Mammary epithelial cell (primary cell): Measurements from ENCODE around the gene ADGRB3.
"Not testable (repeated sequence)": the region's sequence is repeated elsewhere in the genome, so short reads cannot be mapped to it uniquely, and the experiment has no call there.

Experiments used
- EZH2 ChIP-seq: IDR thresholded peaks from 2 replicates; pipeline ENCODE4 v1.6.1; 2012; ENCODE audit warnings: low read length, inconsistent platforms, borderline replicate concordance
- TF ChIP-seq, protein P1 (sequence below), 2 donors: IDR thresholded peaks in 1 of 2; conservative IDR thresholded peaks in 1 of 2; 2 replicates each; pipeline ENCODE4 v1.5.1; 2011 to 2012; ENCODE audit warnings: inconsistent platforms in 2 of 2, low read length in 2 of 2, mild to moderate bottlenecking in 2 of 2, control low read depth in 1 of 2, low read depth in 1 of 2; ENCODE audit not compliant: insufficient read depth in 1 of 2; ENCODE audit errors: extremely low read depth in 1 of 2

- TF ChIP-seq, protein P1, sequence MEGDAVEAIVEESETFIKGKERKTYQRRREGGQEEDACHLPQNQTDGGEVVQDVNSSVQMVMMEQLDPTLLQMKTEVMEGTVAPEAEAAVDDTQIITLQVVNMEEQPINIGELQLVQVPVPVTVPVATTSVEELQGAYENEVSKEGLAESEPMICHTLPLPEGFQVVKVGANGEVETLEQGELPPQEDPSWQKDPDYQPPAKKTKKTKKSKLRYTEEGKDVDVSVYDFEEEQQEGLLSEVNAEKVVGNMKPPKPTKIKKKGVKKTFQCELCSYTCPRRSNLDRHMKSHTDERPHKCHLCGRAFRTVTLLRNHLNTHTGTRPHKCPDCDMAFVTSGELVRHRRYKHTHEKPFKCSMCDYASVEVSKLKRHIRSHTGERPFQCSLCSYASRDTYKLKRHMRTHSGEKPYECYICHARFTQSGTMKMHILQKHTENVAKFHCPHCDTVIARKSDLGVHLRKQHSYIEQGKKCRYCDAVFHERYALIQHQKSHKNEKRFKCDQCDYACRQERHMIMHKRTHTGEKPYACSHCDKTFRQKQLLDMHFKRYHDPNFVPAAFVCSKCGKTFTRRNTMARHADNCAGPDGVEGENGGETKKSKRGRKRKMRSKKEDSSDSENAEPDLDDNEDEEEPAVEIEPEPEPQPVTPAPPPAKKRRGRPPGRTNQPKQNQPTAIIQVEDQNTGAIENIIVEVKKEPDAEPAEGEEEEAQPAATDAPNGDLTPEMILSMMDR (conservative IDR thresholded peaks at IDR 0.05 in 1 of 2, IDR thresholded peaks at IDR 0.05 in 1 of 2; ENCODE audit: extremely low read depth in 1 of 2, insufficient read depth in 1 of 2, low read depth in 1 of 2, low read length in 2 of 2) = not testable (repeated sequence)
- TF ChIP-seq EZH2 = not testable (repeated sequence)
These were observed 41.0 kb downstream of the ADGRB3 start for GRCh38 chr6:68676094-68676493.
